COR-L47 (cell line): Measurements from ENCODE around the gene POU2AF1.

Experiments
- DNase-seq: peaks from one replicate; lab custom pipeline; 2025; lab: John Stamatoyannopoulos, UW

The POU2AF1 gene

GRCh38 chr11:111386611-111387150 is 7.6 kb upstream of the POU2AF1 start:
- DNase-seq = no peak

DNA sequence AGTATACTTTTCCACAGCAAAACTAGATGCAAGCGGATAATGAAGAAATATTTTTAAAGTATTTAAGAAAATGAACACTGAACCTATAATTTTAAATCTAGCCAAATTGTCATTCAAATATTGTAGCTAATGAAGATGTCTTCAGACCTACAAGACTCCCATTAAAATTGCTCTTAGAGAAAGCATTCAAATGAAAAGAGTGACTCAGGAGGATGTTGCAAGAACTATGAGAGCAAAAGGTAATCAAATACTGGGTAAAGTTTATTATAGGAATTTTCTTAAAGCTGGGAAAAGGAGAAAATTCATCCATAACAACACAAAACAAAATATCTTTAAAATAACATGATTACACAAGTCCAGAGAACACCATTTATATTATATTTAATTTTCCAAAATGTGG is 5.4 kb upstream of the POU2AF1 start:
- DNase-seq = no peak

DNA sequence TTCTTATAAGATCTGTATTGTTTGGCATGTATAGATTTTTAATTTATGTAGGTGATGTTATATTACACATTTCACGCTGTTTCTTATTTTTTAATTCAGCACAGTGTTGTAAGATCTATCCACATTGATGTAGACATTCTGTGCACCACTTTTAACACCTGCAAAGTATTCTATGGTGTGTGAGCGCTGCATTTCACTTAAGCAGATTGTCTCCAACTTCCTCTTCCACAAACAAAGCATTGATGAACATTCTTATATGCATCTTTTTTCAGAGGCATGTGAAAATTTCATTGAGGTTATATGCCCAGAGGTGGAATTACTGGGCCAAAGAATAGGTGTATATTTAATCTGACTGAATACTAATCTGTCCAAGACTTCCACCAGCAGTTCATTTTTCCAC is 3.4 kb upstream of the POU2AF1 start:
- DNase-seq = no peak

GRCh38 chr11:111379602-111380136 is 594 bp upstream of the POU2AF1 start:
- no peak for DNase-seq

GRCh38 chr11:111378185-111378860 is 752 bp downstream of the POU2AF1 start:
- no peak for DNase-seq

DNA sequence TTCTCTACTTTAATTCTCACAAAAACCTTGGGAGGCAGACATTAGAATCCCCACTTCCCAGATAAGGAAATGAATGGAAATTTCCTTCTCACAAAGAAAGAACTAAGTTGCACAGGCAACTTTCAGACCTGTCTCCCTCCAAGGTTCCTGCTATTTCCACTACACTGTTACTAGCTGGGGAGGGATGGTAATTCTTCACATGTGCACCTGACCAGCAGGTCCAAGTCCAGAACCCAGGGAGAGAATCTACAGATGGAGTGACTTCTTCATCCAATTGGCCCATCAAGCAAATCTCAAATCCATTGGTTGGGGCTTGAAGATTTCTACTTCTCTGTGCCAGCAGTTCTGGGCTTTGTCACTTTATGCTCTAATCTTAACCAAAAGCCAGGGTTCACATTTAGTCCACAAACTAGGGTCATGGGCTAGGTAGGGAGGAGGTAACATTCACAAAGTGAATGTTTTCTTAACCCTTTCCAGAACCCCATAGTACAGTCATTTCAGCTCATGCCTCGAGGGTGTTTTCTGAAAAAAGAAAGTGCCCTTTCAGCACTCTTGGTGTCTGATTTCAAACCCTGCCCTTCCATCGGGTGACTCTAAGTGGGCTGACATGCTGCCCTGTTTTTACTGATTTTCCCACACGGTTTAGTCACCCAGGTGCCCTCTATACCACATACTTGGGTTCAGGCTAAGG is 2.7 kb downstream of the POU2AF1 start:
- no peak for DNase-seq

DNA sequence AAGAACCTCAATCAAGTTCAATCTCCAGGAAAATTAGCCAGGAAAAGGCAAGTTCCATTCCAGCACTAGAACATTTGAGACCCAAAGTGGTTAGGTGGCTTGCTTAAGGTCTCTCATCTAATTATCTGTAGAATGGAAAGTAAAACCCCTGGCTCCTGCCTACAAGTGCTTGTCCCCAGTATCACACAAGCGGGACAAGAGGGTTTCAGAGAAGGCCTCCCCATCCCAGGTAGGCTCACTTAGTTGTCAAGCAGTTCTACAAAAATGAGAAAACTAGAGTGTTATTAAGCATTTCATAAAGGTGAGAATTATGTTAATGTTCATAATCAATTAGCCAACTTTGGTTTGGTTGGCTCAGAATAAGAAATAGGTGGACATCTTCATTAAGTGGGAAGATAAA is 5.5 kb downstream of the POU2AF1 start:
- DNase-seq = no peak

- DNase-seq = peak; percentile 38
Observed at GRCh38 chr11:111372538-111372937, 6.5 kb downstream of the POU2AF1 start.

GRCh38 chr11:111370902-111371578 is 8.0 kb downstream of the POU2AF1 start:
- DNase-seq = no peak

DNA sequence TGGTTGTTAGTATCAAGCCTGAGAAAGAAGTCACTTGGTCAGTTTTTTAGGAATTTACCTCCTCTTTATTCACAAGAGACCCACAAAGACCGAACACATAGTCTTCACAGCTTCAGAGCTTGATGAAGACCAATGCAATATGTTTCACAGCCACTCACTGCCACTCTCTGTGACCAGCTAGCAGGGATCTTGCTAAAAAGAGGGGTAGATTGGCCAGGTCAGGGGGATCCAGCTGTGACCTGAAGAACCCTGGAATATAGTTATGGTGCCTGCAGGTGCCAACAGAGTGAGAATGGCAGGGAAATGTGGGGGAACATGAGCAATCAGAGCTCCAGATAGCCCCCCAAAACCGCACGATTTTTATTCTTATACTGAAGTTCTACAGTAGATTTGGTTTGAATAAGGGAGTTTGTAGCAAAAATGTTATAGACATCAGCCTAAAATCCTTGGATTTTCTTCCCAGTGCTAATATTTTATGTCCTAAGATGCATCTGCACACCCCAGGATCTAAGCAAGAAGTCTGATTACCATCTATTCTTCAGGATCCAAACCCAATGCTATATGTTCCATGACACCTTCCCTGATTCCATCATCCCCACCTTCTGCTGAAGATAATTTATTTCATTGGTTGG is 8.7 kb downstream of the POU2AF1 start:
- DNase-seq = no peak

DNA sequence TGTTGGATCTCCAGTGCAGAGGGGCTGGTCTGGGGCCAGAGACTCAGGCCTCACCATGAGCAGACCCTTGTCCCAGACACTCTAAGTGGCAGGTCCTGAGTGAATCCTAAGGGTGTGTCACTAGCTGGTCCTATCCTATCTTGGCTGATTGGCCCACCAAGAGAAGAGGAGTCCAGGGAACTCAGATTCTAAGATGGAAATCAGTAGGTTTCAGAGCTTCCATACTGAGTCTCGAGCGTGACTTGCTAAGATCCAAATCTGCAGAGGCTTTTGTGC is 10.9 kb downstream of the POU2AF1 start:
- DNase-seq = no peak

- no peak for DNase-seq
Observed at GRCh38 chr11:111367411-111368284, 11.4 kb downstream of the POU2AF1 start.

DNA sequence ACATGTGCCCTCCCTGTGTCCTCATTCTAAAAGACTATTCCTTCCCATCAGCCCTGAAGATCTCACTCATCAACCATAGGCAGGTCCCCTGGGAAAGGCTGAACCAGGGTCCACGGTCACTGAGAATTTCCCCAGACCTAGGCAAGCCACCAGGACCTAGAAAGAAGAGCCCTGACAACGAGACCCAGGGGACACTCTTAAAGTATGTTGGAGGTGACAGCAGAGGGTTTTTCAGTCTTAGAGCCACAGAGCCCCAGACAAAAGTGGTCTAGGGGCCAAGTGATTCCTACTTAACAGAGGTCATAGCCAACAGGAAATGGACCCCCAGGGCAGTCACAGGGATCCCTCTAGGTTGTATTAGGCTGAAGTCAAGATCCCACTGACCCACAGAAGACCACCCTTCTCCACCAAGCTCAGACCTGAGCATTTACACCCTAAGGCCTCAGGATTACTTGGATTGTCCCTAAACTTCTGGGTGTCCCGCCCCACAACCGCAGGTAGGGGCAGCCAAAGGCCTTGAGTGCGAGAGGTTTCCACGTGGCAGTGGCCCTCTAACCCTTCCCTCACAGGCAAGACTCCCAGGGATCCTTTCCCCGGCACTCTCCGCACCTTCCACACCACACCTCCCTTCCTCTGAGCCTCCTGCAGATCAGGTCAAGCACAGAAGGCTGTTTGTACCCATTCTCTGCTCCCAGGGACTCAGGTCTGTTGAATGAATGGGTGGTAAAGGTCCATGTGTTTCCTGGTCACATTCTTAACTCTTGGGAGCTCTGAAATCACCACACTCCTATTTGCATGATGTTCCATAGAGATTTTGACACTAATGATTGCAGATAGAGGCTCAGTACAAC is 12.3 kb downstream of the POU2AF1 start:
- no peak for DNase-seq

DNA sequence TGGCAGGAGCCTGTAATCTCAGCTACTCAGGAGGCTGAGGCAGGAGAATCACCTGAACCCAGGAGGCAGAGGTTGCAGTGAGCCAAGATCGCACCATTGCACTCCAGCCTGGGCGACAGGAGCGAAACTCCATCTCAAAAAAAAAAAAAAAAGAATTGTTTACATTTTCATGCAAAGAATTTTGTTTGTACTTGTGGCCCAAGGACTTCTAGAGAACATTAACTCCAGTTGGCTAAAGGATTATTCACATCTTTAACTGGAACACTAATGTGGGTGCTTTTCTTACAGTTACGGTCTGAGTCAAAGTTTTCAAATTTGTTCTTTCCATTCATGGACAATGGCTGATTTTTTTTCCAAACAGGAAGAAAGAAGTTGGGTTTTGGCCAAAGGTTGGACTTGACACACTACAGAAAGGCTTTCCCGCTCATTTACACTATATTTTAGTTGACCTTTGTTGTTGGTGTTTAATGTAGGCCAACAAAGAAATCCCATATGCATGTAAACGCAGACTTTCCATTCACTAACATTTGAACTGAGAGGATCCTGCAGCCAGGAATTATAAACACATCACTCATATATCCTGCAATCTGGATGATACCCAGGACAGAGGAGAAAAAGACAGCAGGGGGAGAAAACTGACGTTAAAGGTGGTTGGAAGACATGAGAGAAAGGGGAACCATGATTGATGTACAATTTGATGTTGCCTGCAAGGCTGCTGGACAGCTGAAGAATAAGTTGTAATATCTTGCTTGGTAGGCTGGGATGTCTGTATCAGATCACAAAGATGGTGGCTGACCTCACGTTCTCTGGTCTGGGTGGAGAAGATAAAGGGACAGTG is 13.1 kb downstream of the POU2AF1 start:
- DNase-seq = no peak

- no peak for DNase-seq
Observed at GRCh38 chr11:111364503-111364902, 14.6 kb downstream of the POU2AF1 start.

- no peak for DNase-seq
Observed at GRCh38 chr11:111363985-111364384, 15.1 kb downstream of the POU2AF1 start.

DNA sequence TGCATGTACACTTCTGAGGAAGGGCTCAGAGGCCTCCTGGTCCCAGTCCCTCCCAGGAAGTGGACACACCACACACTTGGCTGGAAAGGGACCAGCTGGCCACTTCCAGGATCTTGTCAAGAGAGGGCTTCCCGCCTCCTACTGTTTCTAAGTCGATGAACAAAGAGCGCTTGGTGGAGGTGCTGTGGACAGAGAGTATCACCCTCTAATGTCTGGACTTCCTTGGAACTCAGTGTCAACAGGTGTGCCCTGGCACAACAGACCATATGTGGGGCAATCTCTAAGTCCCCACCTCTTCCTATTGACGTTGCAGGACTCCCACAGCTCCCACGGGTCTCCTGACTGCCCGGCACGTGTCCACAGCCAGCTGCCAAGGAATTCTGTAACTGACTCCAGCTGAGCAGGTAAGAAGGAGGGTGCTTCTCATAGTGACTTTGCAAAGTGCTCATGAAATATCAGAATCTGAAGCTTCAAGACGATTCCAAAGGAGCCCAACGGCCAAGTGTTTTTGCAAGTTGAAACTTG is 16.1 kb downstream of the POU2AF1 start:
- no peak for DNase-seq

DNA sequence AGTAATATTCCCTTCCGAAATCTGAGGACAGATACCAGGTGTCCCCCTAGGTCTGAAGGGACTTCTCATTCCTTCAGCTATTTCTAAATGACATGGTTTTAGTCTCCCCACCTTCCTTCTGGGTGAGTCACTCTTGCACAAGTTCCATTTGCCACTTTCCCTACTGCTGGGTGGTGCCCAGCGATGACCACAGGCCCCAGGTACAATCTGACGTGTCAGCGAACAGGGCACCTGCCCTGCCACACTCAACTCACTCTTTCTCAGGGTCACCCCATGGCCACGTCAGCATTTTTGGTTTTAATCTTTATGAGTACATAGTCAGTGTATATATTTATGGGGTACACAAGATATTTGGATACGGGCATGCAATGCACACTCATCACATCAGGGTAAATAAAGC is 17.2 kb downstream of the POU2AF1 start:
- DNase-seq = no peak

GRCh38 chr11:111361052-111361801 is 17.8 kb downstream of the POU2AF1 start:
- DNase-seq = no peak
